Tibial nerve (tissue), 4 donors: ENCODE measurements around the gene SAMD14.

Experiments used
- EP300 ChIP-seq, 2 donors: sonication (generic); formaldehyde crosslinking; IDR thresholded peaks; one replicate each; pipeline ENCODE4 v1.6.1; 2017; ENCODE audit warnings: antibody characterized with exemption in 2 of 2, mild to moderate bottlenecking in 1 of 2
- POLR2A ChIP-seq, 2 donors: fragments of 450-650 bp; IDR thresholded peaks; one replicate each; pipeline ENCODE4 v1.6.1; 2017; ENCODE audit warnings: antibody characterized with exemption in 2 of 2, mild to moderate bottlenecking in 2 of 2, moderate library complexity in 2 of 2
- TF ChIP-seq, protein P1 (sequence below), 5 experiments: fragments of 200-600 bp in 3 of 5; fragments of 450-650 bp in 2 of 5; sonication (generic) in 3 of 5; IDR thresholded peaks; one replicate each; pipeline ENCODE4 v1.5.1; 2016 to 2019; ENCODE audit warnings: antibody characterized with exemption in 5 of 5, mild to moderate bottlenecking in 3 of 5, moderate library complexity in 2 of 5

DNA sequence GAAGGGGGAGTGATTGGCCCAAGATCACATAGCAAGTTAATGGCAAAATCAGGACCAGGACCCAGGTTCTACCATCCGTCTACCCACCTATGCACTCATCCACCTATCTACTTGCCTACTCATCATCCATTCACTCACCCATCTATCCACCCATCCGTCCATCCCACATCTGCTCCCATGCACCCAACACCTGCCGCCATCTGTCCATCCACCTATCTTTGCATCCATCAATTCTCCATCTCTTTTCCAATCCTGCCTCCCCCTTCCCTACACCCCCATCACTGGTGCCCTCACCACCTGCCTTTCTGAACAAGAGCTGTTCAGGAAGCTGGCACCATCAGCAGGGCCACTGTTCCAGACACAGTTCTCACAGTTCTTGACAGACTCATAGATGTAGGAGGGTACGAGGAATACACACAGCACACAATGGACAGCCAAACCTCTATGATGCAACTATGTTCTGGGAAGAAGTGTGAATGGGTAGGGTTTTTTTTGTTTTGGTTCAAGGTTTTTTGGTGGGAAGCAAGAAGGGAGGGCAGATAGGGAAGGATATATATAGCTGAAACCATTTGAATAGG, 4.5 kb downstream of the SAMD14 start:
- TF ChIP-seq, protein P1, sequence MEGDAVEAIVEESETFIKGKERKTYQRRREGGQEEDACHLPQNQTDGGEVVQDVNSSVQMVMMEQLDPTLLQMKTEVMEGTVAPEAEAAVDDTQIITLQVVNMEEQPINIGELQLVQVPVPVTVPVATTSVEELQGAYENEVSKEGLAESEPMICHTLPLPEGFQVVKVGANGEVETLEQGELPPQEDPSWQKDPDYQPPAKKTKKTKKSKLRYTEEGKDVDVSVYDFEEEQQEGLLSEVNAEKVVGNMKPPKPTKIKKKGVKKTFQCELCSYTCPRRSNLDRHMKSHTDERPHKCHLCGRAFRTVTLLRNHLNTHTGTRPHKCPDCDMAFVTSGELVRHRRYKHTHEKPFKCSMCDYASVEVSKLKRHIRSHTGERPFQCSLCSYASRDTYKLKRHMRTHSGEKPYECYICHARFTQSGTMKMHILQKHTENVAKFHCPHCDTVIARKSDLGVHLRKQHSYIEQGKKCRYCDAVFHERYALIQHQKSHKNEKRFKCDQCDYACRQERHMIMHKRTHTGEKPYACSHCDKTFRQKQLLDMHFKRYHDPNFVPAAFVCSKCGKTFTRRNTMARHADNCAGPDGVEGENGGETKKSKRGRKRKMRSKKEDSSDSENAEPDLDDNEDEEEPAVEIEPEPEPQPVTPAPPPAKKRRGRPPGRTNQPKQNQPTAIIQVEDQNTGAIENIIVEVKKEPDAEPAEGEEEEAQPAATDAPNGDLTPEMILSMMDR (IDR thresholded peaks at IDR 0.05): no peak
- TF ChIP-seq POLR2A (IDR thresholded peaks at IDR 0.05): no peak
- no peak for TF ChIP-seq EP300 (IDR thresholded peaks at IDR 0.05)
